ENCODE data around the gene BTBD16. TPM values are rescaled to one million over a fixed set of nuclear protein-coding genes. Genes with fewer than 3 reads are reported as not detected.

BTBD16 gene
- total RNA-seq, 1 donor = not detected

DNA sequence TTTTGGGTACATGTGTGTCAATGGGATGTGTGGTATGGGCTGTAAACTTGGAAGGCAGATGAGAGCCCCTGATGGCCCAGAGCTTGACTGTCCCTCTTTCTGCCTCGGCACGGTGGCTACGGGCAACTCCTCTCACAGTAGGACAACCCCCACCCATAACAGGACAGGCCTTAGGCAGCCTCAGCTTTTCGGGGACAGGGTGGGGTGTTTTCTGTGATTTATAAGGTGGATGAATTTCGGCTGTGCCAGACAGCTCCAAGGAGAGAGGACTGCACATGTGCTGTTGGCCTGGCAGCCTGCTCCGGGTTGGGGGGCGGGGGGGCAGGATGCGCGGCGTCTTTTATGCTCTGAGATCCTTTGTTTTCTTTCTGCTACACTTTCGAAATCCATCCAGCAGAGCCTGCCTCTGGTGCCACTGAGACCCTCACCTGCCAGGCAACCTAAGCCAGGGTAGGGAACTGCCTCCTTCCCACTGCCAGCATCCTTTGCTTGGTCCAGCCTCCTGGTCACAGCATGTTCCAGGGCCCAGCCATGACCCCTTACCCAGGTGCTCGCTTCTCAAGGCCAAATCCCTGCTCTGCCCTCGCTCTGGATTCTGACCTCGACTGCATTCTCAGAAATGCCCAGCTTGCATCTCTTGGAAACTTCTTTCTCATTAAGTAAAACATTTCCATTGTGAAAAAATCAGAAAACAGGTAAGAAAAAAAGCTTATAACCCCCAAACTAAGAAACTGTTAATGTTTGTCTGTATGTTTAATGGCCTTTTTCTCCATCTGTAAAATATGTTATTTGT is 15.4 kb upstream of the BTBD16 start:
- Histone ChIP-seq H3K4me1 (ENCODE audit: insufficient read depth, low read length) (no peaks in the 10 kb centered on the region), H3K4me3 (ENCODE audit: low read length) (no peak overlapping the region), H3K27me3 (ENCODE audit: insufficient read depth, low read length) (no peaks in the 10 kb centered on the region), H3K9me3 (ENCODE audit: low read depth, low read length) (no peaks in the 10 kb centered on the region)

DNA sequence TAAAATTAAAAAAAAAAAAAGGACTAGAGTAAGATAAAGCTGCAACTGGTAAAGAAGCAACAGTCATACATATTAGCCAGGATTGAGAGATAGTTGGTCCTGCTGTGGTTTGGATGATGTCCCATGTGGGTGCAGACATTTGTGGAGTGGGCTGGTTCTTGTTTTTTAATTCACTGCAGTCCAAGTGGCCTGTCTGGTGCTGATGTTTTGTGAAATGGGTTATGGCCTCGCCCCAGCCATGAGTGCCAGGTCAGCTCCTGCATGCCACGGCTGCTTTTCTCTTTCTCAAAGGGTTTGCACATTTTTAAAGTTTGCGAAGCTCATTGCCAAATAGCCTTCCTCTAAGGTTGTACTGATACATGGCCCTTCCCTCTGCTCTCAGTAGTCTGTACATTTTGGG is 14.1 kb upstream of the BTBD16 start:
- Histone ChIP-seq H3K27me3 (ENCODE audit: insufficient read depth, low read length) (no peaks in the 10 kb centered on the region), H3K4me1 (ENCODE audit: insufficient read depth, low read length) (no peaks in the 10 kb centered on the region), H3K4me3 (ENCODE audit: low read length) (no peak overlapping the region), H3K9me3 (ENCODE audit: low read depth, low read length) (no peaks in the 10 kb centered on the region)

DNA sequence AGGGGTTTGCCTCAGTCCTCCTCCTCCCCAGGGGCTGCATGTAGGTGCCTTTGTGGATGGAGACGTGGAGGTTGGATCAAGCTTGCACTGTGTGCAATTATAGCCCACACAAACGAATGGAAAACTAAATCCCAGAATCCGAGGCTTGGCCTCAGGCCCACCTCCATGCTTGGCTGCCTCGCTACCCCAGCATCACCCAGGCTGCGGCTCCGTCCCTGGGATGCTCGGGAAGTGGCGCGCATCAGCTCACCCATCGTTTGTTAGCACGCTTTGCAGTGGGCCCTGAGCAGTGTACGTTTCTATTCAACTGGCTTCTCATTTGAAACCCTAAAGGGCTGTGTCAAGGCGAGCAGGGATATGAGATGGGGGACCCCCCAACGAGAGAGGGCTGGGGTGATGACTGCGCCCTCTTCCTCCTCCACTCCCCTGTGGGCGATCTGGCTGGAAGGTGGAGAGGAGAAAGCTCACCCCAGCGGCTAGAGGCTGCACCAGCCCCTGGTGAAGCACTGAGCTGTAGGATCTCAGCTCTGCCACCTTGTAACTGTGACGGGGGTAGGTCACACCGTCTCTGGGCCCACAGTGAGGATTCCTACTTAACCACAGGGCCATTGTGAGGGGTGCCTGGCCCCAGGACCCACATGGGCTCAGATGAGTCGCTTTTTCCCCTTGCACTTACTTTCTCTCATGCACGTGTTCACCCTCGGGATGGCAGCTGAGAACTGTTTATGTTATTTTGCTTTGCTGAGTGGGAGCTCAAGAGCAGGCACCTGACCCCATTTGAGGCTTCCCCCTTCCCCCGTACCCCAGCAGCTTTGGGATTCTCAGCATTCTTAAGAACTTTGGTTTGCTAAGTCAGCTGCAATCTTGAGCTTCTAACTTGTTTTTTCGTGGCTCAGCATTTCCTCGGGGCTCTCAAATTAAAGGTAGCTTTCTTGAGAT is 12.7 kb upstream of the BTBD16 start:
- Histone ChIP-seq H3K9me3 (ENCODE audit: low read depth, low read length) (no peaks in the 10 kb centered on the region), H3K27me3 (ENCODE audit: insufficient read depth, low read length) (no peaks in the 10 kb centered on the region), H3K4me1 (ENCODE audit: insufficient read depth, low read length) (no peaks in the 10 kb centered on the region), H3K4me3 (ENCODE audit: low read length) (no peak overlapping the region)

DNA sequence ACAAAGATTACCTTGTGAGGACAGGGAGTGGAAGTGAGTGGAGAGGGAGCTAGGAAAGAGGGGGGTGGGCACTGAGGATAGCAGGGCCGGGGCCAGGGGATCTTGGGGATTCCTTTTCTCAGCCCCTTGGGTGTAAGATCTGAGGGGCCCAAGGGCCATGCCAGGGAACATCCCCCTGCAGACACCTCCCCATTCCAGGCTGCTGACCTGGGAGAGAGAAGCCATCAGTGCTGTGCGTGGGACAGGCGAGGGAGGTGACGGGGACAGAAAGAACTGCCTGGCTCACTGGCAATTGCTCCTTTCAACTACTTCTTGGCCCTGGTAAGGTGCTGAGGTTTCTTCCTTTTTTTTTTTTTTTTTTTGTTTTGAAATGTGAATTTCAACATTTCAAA is 12.0 kb upstream of the BTBD16 start:
- H3K9me3 ChIP-seq (ENCODE audit: low read depth, low read length) = no peaks in the 10 kb centered on the region
- no peak overlapping the region for H3K4me3 ChIP-seq (ENCODE audit: low read length)
- H3K4me1 ChIP-seq (ENCODE audit: insufficient read depth, low read length) = no peaks in the 10 kb centered on the region
- no peaks in the 10 kb centered on the region for H3K27me3 ChIP-seq (ENCODE audit: insufficient read depth, low read length)

DNA sequence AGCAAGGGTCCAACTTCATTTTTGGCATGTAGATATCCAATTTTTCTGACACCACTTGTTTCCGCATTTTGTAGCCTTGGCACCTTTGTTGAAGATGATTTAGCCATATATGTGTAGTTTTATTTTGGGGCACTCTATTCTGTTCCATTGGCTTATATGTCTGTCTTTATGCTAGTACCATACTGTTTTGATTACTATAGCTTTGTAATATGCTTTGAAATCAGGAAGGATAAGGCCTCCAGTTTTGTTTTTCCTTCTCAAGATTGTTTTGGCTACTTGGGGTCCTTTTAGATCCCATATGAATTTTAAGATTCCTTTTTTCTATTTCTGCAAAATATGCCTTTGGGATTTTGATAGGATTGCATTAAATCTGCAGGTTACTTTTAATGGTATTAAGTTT is 9.5 kb upstream of the BTBD16 start:
- Histone ChIP-seq H3K27me3 (ENCODE audit: insufficient read depth, low read length) (no peaks in the 10 kb centered on the region), H3K9me3 (ENCODE audit: low read depth, low read length) (no peaks in the 10 kb centered on the region), H3K4me1 (ENCODE audit: insufficient read depth, low read length) (no peaks in the 10 kb centered on the region), H3K4me3 (ENCODE audit: low read length) (no peak overlapping the region)

DNA sequence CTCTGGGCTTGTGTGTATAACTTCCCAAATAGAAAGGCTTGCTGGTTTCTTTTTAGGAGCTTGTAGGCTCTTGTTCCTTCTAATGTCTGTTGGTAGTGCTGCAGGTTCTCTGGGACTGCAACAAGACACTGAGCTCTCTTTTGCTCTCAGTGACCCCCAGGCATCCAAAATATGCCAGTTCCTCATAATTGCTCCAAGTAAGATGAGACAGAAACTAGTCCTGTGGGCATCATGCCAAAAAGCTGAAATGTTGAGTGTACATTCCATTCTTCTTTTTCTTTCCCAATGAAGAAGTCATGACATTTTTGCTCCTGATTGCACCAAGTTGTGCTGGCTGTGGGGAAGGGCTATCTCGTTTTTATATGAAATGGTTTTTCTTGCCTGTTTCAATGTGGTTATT is 7.1 kb upstream of the BTBD16 start:
- Histone ChIP-seq H3K27me3 (ENCODE audit: insufficient read depth, low read length) (no peaks in the 10 kb centered on the region), H3K9me3 (ENCODE audit: low read depth, low read length) (no peaks in the 10 kb centered on the region), H3K4me3 (ENCODE audit: low read length) (no peak overlapping the region), H3K4me1 (ENCODE audit: insufficient read depth, low read length) (no peaks in the 10 kb centered on the region)

DNA sequence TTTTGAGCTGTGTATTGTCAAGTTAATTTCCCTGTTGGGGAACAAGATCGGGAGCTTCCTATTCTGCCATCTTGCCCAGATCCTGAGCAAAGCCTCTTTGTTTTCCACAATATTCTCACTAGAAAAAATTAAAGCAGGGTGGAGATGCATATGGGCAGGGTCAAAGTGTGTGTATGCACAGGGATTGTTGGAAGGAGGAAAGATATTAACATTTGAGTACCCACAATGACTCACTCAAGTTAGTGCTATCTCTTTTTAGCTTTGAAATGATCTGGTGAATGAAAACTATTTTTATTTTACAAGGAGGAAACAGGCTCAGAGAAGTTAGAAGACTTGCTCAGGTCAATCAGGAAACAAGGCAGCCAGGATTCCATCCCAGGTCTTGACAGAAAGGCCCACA is 6.7 kb upstream of the BTBD16 start:
- H3K27me3 ChIP-seq (ENCODE audit: insufficient read depth, low read length) = no peaks in the 10 kb centered on the region

DNA sequence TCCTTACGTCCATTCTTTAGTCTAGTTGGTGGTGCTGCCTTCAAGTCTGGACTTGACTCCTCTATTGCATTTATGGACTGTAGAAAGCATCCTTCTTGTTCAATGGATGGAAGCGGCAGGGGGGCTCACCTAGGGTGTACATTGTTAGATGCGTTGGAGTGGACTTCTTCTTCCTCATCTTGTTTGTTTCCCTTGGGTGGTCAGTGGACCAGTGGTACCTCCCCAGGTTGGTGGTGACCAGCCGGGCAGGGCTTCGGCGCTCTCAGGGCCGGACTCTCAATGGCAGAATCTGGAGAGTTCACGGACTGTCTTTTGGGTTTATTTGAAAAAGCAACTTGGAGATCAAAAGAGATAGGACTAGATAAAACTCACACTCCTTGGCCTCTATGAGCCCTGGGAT is 6.2 kb upstream of the BTBD16 start:
- no peaks in the 10 kb centered on the region for H3K4me1 ChIP-seq (ENCODE audit: insufficient read depth, low read length)
- no peak overlapping the region for H3K4me3 ChIP-seq (ENCODE audit: low read length)
- H3K9me3 ChIP-seq (ENCODE audit: low read depth, low read length) = no peaks in the 10 kb centered on the region
- no peaks in the 10 kb centered on the region for H3K27me3 ChIP-seq (ENCODE audit: insufficient read depth, low read length)

More for the DNA sequence above, 6.7 kb upstream of the BTBD16 start:
- no peak overlapping the region for H3K4me3 ChIP-seq (ENCODE audit: low read length)
- no peaks in the 10 kb centered on the region for H3K4me1 ChIP-seq (ENCODE audit: insufficient read depth, low read length)
- H3K9me3 ChIP-seq (ENCODE audit: low read depth, low read length) = no peaks in the 10 kb centered on the region

DNA sequence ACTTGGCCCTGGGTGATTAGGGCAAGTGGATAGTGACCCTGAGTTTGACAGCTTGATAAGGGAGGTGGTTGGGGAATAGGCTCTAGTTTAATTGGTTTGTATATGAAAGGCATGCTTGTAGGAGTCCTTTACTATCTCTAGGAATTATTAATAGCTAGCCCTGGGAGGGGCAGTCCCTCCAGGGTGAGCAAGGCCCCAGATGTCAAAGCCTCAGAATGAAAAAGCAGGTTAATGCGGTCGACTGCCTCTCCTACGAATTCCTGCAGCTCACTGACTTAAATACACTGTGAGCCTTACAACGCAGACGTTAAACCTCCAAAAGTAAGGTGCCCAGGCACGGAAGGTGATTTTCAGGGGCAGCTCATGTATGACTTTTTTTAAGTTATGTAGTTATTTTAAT is 5.2 kb upstream of the BTBD16 start:
- Histone ChIP-seq H3K9me3 (ENCODE audit: low read depth, low read length) (no peaks in the 10 kb centered on the region), H3K4me1 (ENCODE audit: insufficient read depth, low read length) (no peaks in the 10 kb centered on the region), H3K4me3 (ENCODE audit: low read length) (no peak overlapping the region), H3K27me3 (ENCODE audit: insufficient read depth, low read length) (no peaks in the 10 kb centered on the region)

DNA sequence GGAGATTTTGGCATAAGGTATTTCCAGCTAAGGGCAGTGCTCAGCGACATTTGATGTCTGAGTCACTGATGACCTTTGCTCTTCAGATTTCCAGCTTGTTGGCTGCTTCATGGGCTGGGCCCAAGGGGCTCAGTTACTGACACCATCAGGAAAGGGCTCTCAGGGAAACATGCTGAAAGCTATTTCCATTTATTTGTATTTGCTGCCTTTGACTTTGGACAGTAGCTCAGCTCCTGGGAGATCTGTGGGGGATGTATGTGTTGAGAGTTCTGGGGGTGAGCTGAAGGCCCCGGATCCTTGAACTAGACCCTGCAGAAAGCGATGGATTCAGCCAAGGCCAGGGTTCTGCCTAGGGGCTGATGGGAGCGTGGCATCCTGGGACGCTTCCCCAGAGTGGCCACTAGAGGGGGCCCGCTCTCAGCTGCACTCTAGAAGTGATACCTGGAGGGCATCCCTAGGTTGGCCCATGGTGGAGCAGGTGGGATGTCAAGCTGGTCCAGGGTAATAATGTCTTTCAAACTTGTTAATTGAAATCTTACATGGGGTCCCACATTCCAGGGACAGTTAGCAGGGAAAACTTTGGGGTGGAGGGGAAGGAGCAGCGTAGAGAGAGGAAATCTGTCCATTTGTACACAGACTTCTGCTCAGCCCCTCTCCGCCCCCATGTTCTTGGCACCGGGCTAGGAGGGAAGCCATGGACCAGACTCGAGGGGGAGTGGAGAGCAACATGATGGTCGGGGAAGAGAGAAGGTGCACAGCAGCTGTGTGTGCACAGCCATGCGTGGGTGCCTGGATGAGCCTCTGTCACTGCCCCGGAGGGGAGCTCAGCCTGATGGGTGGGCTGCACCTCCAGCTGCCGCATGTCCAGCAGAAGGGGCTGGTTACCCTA is 3.0 kb upstream of the BTBD16 start:
- Histone ChIP-seq H3K4me1 (ENCODE audit: insufficient read depth, low read length) (no peaks in the 10 kb centered on the region), H3K27me3 (ENCODE audit: insufficient read depth, low read length) (no peaks in the 10 kb centered on the region), H3K4me3 (ENCODE audit: low read length) (no peak overlapping the region), H3K9me3 (ENCODE audit: low read depth, low read length) (no peaks in the 10 kb centered on the region)

DNA sequence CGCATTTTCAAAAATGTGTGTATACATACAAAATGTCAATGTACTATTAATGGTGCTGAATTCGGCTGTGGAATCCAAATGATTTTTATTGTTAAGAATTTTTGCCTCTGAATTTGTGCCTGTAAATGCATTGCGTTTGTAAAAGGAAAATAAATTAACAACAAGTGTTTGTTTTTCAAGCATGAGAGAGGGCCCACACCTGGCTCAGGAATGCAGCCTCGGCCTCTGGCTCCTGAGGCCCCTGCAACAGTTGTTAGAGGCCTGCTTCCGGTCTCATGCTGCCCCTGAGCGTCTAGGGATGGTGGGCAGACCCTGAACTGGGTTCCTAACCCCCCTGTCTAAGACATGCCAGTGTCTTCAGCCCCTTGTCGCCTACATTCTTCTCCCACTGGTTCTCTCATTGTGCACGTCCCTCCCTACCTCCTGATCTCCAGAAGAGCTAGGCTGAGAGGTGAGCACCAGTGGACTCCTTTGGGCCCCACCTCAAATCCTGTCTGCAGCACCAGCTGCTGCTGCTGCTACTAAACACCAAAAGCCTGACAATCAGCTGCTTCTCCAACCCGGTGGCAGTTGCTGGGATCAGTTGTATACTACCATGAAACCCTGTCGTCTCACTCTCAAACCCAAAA is 1.9 kb upstream of the BTBD16 start:
- no peaks in the 10 kb centered on the region for H3K27me3 ChIP-seq (ENCODE audit: insufficient read depth, low read length)
- no peak overlapping the region for H3K4me3 ChIP-seq (ENCODE audit: low read length)
- no peaks in the 10 kb centered on the region for H3K4me1 ChIP-seq (ENCODE audit: insufficient read depth, low read length)
- H3K9me3 ChIP-seq (ENCODE audit: low read depth, low read length) = no peaks in the 10 kb centered on the region

DNA sequence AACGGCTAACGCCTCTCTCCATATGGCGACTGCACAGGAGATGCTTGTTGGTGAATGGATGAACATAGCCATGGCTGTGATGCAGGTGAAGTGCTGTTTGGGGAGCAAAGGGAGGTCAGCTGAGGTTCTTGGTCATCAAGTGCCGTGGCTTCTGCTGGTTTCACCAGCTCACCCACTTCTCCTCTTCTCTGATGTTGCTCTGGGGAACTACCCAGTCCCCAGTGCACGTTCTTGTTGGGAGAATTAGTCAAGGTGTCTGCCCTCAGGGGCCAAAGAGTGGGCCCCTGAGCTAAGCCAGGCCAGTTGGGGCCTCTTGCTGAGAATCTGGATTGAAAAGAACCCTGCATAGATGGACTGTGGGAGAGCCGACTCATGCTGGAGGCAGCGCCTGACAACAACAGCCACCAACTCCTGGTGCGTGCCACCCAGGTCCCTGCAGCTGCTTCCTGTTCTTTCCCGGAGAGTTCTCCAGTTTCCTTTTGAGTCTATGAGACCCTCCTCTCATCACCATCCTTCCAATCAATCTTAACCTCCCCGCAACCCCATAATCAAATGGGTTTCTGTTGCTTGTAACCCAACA is 3.0 kb downstream of the BTBD16 start:
- Histone ChIP-seq H3K4me3 (ENCODE audit: low read length) (no peak overlapping the region), H3K27me3 (ENCODE audit: insufficient read depth, low read length) (no peaks in the 10 kb centered on the region), H3K4me1 (ENCODE audit: insufficient read depth, low read length) (no peaks in the 10 kb centered on the region), H3K9me3 (ENCODE audit: low read depth, low read length) (no peaks in the 10 kb centered on the region)

DNA sequence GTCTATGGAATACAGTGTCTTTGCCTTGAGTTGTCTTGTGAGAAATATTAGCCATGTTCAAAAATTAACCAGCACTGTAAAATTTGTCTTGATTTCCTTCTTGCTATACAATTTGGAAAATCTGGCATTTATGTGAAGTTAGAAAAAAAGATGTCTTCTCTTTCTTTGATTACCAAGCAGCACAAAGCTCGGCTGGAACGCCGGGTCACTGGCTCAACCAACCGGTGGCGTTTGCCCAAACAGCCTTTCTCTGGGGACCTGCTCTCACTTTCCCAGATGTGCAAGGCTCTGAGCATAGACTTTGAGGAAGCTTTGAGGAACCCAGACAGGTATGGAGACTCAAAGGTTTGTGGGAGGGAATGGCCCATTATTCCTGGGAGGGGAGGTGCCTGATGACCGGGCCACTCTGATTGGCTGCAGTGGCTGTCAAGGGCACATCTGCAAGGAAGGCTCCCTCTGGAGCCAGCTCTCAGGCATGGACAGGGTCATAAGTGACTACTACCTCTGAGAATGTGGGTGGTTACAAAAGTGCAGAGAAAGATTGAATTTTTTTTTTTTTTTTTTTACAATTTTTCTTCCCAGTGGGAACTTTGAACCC is 5.6 kb downstream of the BTBD16 start:
- Histone ChIP-seq H3K27me3 (ENCODE audit: insufficient read depth, low read length) (no peaks in the 10 kb centered on the region), H3K9me3 (ENCODE audit: low read depth, low read length) (no peaks in the 10 kb centered on the region), H3K4me3 (ENCODE audit: low read length) (no peak overlapping the region), H3K4me1 (ENCODE audit: insufficient read depth, low read length) (no peaks in the 10 kb centered on the region)
